GM21717 (cell line): Measurements from ENCODE around the gene SESN2.

ENCODE experiments used
- ATAC-seq: cut with Tn5 transposase; IDR thresholded peaks from one replicate; pipeline ENCODE4 v1.9.1; 2021; ENCODE audit warnings: mild to moderate bottlenecking, moderate library complexity; ENCODE audit not compliant: unreplicated experiment

Gene SESN2

GRCh38 chr1:28282426-28283407 lies 23.4 kb downstream of the SESN2 start:
- no peak for ATAC-seq

GRCh38 chr1:28286111-28286510 lies 26.8 kb downstream of the SESN2 start:
- no peak for ATAC-seq

GRCh38 chr1:28288487-28288886 lies 29.2 kb downstream of the SESN2 start:
- ATAC-seq: no peak

GRCh38 chr1:28290851-28291250 lies 31.5 kb downstream of the SESN2 start:
- ATAC-seq: no peak

- no peak for ATAC-seq
These were observed 32.4 kb downstream of the SESN2 start for GRCh38 chr1:28291711-28292110.

- no peak for ATAC-seq
These were observed 36.6 kb downstream of the SESN2 start for GRCh38 chr1:28295936-28296335.

GRCh38 chr1:28296401-28297261 lies 37.3 kb downstream of the SESN2 start:
- ATAC-seq: no peak

GRCh38 chr1:28297826-28298225 lies 38.5 kb downstream of the SESN2 start:
- ATAC-seq: no peak

GRCh38 chr1:28298438-28298837 lies 39.1 kb downstream of the SESN2 start:
- no peak for ATAC-seq

- ATAC-seq: no peak
These were observed 42.3 kb downstream of the SESN2 start for GRCh38 chr1:28301368-28302174.

- no peak for ATAC-seq
These were observed 42.9 kb downstream of the SESN2 start for GRCh38 chr1:28302247-28302646.

- no peak for ATAC-seq
These were observed 47.1 kb downstream of the SESN2 start for GRCh38 chr1:28306301-28306949.

GRCh38 chr1:28308750-28309149 lies 49.4 kb downstream of the SESN2 start:
- ATAC-seq: no peak

GRCh38 chr1:28309702-28310101 lies 50.4 kb downstream of the SESN2 start:
- ATAC-seq: no peak

GRCh38 chr1:28313702-28314546 lies 54.6 kb downstream of the SESN2 start:
- ATAC-seq: no peak

GRCh38 chr1:28314547-28314941 lies 55.2 kb downstream of the SESN2 start:
- no peak for ATAC-seq

- no peak for ATAC-seq
These were observed 57.7 kb downstream of the SESN2 start for GRCh38 chr1:28317014-28317413.

GRCh38 chr1:28322194-28322593 lies 62.9 kb downstream of the SESN2 start:
- no peak for ATAC-seq

GRCh38 chr1:28323720-28324119 lies 64.4 kb downstream of the SESN2 start:
- ATAC-seq: no peak
